ENCODE data around the gene VAV2. TPM values are rescaled to one million over a fixed set of nuclear protein-coding genes. Genes with fewer than 3 reads are reported as not detected.
A peak's percentile ranks its signal among the peaks of the same experiment; 100 is the strongest.

VAV2 gene
- total RNA-seq, 1 donor = 13.4 TPM

DNA sequence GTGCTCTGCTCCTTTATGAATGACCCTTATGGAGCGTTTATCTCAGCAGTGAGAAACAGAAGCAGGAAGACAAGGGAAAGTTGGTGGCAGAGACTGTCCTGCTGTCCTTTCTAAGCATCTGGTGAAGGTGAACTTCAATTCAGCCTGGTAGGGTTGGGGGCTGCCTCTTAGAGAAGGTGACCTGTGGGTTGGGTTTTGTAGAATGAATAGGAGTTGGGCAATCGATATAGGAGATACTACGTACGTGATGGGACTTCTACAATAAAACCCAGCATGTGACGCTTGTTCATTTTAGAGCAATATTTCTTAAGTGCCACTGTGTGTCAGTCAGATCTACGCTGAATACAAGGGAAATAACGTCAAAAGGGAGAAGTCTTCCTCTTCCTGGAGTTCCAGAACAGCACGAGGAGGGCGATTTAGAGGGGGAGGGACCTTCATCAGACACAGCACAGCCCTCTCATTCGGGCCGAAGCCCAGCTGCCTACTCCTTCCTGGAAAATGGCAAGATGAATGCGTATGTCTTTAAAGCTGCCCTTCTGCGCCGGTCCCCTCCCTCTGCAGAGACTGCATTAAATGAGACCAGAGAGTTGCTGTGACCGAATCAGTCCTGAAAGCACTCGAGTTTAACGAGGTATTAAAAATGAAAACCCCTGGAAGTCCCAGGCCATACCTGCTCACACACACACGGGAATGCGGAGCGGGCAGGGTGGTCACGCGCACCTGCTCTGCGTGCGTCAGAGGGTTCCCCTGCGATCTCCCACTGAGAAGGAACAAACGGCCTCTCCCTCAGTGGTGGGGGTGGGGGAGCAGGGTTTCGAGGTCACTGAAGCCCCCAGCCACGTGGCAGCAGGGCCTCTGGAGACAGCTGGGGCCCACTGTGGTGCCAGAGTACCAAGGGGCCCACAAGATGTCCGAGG, 168.7 kb downstream of the VAV2 start:
- TF ChIP-seq, protein P1, sequence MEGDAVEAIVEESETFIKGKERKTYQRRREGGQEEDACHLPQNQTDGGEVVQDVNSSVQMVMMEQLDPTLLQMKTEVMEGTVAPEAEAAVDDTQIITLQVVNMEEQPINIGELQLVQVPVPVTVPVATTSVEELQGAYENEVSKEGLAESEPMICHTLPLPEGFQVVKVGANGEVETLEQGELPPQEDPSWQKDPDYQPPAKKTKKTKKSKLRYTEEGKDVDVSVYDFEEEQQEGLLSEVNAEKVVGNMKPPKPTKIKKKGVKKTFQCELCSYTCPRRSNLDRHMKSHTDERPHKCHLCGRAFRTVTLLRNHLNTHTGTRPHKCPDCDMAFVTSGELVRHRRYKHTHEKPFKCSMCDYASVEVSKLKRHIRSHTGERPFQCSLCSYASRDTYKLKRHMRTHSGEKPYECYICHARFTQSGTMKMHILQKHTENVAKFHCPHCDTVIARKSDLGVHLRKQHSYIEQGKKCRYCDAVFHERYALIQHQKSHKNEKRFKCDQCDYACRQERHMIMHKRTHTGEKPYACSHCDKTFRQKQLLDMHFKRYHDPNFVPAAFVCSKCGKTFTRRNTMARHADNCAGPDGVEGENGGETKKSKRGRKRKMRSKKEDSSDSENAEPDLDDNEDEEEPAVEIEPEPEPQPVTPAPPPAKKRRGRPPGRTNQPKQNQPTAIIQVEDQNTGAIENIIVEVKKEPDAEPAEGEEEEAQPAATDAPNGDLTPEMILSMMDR (IDR thresholded peaks at IDR 0.05; ENCODE audit: insufficient read depth, low read depth, low read length) = no peak
- no peak overlapping the region for H3K4me3 ChIP-seq (ENCODE audit: low read depth, low read length)
- DNase-seq (ENCODE audit: low read depth) = no peak

DNA sequence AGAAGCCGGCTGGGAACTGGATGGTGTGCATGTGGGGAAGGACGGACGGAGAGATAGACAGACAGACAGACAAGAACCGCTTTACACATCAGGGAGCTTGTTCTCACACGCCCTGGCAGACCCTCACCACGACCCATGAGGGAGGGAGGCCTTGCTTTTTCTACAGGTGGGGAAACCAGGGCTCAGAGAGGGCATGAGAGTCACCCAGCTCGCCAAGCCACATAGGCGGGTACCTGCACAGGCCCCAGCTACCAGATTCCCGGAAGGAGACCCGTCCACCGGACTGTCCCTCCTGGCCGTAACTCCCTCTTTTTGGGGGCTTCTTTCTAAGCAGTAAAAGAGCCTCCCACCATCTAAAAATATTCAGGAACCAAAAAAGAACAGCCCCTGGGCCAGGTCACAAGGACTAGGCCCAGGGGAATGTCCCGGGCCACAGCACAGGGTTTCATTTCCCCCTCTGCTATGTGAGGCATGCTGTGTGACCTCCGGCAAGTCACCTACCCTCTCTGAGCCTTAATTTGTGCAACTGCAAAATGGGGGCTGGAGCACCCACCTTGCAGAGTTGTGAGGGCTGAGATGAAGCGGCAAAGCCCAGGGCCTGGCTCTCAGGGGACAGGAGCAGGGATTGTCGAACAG, 169.6 kb downstream of the VAV2 start:
- no peak overlapping the region for H3K4me3 ChIP-seq (ENCODE audit: low read depth, low read length)
- no peak for DNase-seq (ENCODE audit: low read depth)
- TF ChIP-seq, protein P1 (IDR thresholded peaks at IDR 0.05; ENCODE audit: insufficient read depth, low read depth, low read length) = no peak

DNA sequence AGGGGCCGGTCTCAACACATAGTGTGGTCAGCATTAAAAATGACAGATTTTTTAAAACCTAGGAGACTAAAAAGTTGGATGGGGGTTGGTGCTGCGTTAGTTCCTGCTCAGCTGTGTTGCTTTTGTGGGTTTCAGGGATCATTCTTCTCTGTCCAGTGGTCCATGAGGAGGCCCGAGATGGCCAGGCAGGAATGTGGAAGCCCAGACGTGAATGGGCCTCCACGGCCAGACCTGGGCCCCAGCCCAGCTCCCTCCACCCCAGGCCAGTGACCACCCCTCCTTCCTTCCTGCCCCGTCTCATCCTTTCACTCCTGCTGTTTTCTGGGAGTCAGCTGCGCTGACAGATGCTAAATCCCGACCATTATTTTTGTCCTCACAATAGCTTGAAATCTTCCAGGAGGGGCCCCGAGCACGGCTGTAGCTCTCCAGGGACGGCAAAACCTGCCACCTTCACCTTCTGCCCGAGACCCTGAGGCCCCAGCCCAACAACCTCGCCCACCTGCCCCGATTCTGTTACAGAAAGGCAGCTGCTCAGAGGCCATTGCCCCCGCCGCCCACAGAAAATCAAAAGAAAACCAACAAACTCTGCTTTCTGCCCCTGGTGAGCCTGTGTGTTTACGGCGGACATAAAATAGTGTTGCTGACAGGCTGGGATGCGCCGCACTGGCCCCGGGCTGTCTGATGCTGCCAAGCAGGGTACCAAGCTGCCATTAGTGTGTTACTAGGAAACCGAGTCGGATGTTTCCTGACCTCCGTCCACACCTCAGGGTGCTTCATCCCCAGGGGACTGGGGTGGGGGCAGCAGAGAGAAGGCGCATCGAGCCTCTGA, 170.3 kb downstream of the VAV2 start:
- no peak overlapping the region for H3K4me3 ChIP-seq (ENCODE audit: low read depth, low read length)
- TF ChIP-seq, protein P1 (IDR thresholded peaks at IDR 0.05; ENCODE audit: insufficient read depth, low read depth, low read length) = no peak
- no peak for DNase-seq (ENCODE audit: low read depth)

DNA sequence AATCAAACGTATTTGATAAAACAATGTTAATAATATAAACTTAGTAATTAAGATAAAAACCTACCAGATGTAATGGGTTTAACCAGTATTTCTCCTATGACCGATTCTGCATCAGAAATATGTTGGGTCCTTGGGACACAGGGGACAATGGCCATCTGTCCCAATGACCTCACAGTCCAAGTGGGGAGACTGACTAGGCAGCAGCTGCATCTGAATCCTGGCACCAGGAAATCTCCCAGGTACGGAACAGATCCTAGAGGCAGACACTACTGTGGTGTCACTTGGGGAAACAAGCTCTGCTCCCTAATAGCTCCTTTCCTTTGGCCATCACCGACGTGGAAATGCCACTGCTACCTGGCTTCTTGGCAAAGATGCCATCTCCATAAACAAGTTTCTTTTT, 172.2 kb downstream of the VAV2 start:
- H3K4me3 ChIP-seq (ENCODE audit: low read depth, low read length) = no peak overlapping the region
- TF ChIP-seq, protein P1 (IDR thresholded peaks at IDR 0.05; ENCODE audit: insufficient read depth, low read depth, low read length) = no peak
- no peak for DNase-seq (ENCODE audit: low read depth)

DNA sequence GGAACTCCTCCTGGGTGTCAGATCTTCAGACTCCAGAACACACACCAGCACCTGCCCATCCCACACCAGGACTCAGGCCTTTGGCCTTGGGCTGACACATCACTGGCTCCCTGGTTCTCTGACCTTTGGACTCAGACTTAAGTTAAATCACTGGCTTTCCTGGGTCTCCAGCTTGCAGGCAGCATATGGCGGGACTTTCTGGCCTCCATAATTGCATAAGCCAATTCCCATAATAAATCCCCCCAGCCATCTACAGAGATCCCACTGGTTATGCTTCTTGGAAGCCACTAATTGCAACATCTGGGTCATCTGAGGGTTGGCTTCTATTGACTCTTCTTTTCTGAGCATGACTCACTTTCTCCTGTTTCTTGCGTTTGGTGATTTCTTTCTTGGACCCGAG, 173.7 kb downstream of the VAV2 start:
- TF ChIP-seq, protein P1 (IDR thresholded peaks at IDR 0.05; ENCODE audit: insufficient read depth, low read depth, low read length) = no peak
- no peak overlapping the region for H3K4me3 ChIP-seq (ENCODE audit: low read depth, low read length)
- DNase-seq (ENCODE audit: low read depth) = peak; percentile 85

DNA sequence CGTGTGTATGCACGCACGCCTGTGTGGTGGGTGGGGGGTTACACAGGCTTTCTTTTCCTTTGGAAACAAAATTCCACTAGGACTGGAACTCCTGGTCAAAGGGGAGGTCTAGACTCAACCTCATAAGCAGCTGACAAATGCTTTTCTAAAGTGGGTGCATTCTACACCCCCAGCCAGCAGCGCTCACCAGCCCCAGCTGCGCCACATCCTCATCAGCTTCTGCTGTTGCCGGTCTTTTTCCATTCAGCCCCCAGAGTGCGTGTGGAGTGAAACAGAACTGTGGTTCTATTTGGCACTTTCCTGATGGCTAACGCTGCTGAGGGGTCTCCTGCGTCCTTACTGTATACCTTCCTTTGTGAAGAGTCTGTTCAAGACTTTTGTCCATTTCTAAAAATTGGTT, 176.3 kb downstream of the VAV2 start:
- DNase-seq (ENCODE audit: low read depth) = no peak
- TF ChIP-seq, protein P1 (IDR thresholded peaks at IDR 0.05; ENCODE audit: insufficient read depth, low read depth, low read length) = no peak
- H3K4me3 ChIP-seq (ENCODE audit: low read depth, low read length) = no peak overlapping the region

All from fibroblast of villous mesenchyme (primary cell).